Natural killer cell treated with Interleukin-12 subunit alpha and Interleukin-12 subunit beta and Interleukin-15 and Interleukin-18, amount 100 ng/mL, for 72 hours (primary cell): ENCODE results near the gene BRD2. TPM values are rescaled to one million over a fixed set of nuclear protein-coding genes. Genes with fewer than 3 reads are reported as not detected.
A peak's percentile ranks its signal among the peaks of the same experiment; 100 is the strongest.

Source experiments
- ATAC-seq, 2 donors: fragments of 150-1000 bp; cut with Tn5 transposase in 1 of 2; sonication (Bioruptor Pico), chemical (Tn5 transposase) in 1 of 2; 2 replicates each; pipeline ENCODE4 v1.10.0; 2021
- DNase-seq: peaks from one replicate; pipeline ENCODE4 v3.0.0; 2022; ENCODE audit warnings: low spot score
- H3K27ac Mint-ChIP-seq, 2 donors: 1 replicate in 1 of 2; 2 replicates in 1 of 2; pipeline ENCODE4 v1.8.0; 2022; ENCODE audit warnings: mixed read lengths in 2 of 2, mild to moderate bottlenecking in 1 of 2, moderate library complexity in 1 of 2
- H3K27me3 Mint-ChIP-seq, 2 donors: 1 replicate in 1 of 2; 2 replicates in 1 of 2; pipeline ENCODE4 v1.8.0; 2022; ENCODE audit warnings: mixed read lengths in 2 of 2
- H3K36me3 Mint-ChIP-seq: one replicate; pipeline ENCODE4 v1.8.0; 2022; ENCODE audit warnings: mixed read lengths
- H3K4me1 Mint-ChIP-seq, 2 donors: 1 replicate in 1 of 2; 2 replicates in 1 of 2; pipeline ENCODE4 v1.8.0; 2022; ENCODE audit warnings: low read depth in 2 of 2, mixed read lengths in 2 of 2, mild to moderate bottlenecking in 1 of 2
- H3K4me3 Mint-ChIP-seq: one replicate; pipeline ENCODE4 v1.8.0; 2022; ENCODE audit warnings: mixed read lengths
- H3K9me3 Mint-ChIP-seq: 2 replicates; pipeline ENCODE4 v1.8.0; 2022; ENCODE audit warnings: mixed read lengths
- total RNA-seq, 2 donors: library from RNA; stranded (reverse); gene quantifications; one replicate each; pipeline ENCODE4 v1.2.3, GENCODE V29; 2022

The BRD2 gene
- total RNA-seq, 2 donors from 2014 or later = 347 to 352 TPM

DNA sequence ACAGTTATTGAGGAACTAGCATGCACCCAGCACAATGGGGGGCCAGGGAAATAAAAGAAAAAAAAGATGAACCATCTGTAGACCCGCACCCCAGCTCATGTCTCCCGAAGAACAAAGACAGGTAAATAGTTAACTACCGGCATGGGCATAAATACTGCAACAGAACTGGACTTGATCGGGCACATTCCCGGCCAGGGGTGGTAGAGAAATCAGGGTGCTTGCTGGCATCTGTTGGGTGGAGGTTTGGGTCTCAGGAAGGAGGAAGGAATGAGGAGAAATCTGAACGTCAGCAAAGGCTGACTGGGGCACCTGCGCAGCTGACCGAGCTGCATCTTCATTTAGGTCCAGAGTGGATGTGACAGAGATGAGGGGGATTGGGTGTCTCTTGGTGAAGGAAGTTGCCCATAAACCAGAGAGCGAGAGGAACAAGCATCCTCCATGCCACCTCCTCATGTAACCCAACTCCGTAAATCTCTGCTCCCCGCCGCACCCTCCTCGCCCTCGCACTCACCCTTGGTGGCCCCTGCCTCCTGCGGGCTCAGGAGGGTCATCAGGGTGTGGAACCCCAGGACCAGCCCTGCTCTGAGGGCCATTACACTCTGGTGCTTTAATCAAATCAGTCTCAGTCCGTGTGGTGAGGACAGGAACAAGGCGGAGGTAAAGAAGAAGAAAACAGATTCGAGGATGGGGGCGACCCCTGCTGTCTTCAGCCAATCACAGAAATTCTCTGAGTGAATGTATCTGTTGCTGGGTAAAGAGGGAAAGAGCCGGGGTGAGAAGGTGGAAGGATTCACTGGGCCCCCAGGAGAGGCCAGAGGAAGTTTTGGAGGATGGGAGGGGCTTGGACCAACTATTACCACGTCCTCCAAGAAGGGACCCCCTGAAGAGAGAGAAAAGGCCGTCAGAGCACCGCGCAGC lies 40.8 kb downstream of the BRD2 start, which contains the start of gene HLA-DOA:
TSS of gene HLA-DOA (minus strand) at position 648 of the 918 bp plus-strand sequence.
- Mint-ChIP-seq H3K27me3 (peaks cover 0 to 13% of the 10 kb centered on the region in 2 donors), H3K4me1 (peaks cover 9 to 18% of the 10 kb centered on the region in 2 donors), H3K4me3 (peak within 1 kb of the TSS; percentile 87), H3K36me3 (no peaks in the 10 kb centered on the region), H3K9me3 (no peaks in the 10 kb centered on the region), H3K27ac (peak within 1 kb of the TSS; percentile 37 to 48)
- DNase-seq = no peak
- ATAC-seq = peak; percentile 67 to 94

DNA sequence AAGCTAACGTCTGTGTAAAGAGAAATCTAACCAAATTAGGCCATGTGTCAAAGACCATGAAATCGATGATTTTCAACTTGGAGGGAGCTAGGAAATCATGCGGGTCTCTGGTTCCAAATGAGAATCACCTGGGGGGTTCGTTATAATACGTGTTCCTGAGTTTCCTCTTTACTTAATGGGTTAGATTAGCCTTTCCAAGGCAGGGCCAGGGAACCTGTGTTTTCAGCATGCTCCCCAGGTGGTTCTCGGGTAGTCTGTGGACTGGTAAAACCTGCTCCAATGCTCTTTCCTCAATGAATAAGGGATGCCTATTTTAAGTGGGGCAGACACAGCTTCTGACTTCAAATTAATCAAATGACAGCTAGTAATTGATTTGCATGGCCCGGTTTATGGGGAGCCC lies 42.0 kb downstream of the BRD2 start:
- no peak overlapping the region for H3K4me3 Mint-ChIP-seq
- ATAC-seq = no peak
- no peak overlapping the region for H3K27ac Mint-ChIP-seq
- peaks cover 13 to 25% of the 10 kb centered on the region in 2 donors for H3K4me1 Mint-ChIP-seq
- H3K27me3 Mint-ChIP-seq = peaks cover 0 to 13% of the 10 kb centered on the region in 2 donors
- H3K9me3 Mint-ChIP-seq = no peaks in the 10 kb centered on the region
- DNase-seq = no peak
- no peaks in the 10 kb centered on the region for H3K36me3 Mint-ChIP-seq

DNA sequence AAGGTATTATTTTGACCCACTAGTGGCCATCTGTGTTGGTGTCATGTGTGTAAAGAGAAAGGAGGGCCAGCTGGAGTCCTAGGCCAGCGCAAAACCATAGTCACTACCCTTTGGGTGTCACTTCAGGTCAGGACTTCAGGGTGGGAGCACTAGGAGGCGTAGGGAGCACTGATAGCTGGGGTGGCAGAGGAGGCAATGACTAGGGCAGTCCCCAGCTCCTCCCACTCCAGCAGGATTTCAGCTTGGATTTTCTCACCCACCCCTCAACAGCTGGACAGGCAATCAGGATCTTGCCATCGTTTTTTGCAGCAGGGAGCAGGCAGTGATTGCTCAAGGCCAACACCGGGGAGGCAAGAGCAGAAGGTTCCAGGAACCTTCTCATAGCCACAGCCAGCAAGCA lies 45.2 kb downstream of the BRD2 start:
- no peaks in the 10 kb centered on the region for H3K9me3 Mint-ChIP-seq

DNA sequence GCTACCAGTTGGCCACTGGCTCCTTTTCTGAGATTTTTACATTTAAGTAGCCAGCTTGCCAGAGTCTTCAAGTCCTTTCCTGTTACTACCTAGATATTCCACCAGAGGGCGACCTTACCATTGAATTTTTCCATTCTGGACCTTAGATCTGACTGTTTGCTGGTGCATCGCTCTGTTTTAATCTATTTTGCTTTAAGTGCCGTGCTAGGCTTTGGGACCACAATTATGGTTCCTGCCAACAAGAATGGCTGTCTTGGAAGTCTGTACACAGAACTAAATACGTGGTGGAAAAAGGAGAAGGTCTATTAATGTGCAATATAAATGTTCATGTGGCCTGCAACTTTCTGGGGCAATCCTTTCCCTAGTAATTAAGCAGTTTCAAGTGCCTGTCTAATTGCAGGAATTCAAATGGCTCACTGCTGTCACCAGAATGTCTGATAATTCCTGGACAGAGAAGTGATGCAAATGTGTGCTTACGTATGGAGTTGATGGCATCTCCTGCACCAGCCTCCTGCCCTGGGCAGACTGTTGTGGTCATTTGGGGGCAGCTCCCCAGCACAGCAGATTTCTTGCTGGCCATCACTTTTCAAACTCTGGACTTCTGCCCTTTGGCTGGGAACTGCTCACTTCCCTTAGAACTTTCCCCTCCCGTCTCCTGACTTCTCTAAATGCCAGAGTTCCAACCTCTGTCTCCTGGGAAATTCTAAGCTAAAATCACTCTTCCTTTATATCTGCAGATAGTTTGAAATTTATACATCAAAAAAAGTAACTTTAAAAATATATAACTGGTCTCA lies 46.6 kb downstream of the BRD2 start:
- H3K4me3 Mint-ChIP-seq = no peak overlapping the region
- DNase-seq (peak; percentile 76), ATAC-seq (peak; percentile 67 to 68)
- H3K9me3 Mint-ChIP-seq = no peaks in the 10 kb centered on the region
- H3K27ac Mint-ChIP-seq = no peak overlapping the region
- H3K36me3 Mint-ChIP-seq = no peaks in the 10 kb centered on the region
- H3K27me3 Mint-ChIP-seq = peaks cover 0 to 11% of the 10 kb centered on the region in 2 donors
- H3K4me1 Mint-ChIP-seq = peaks cover 25 to 31% of the 10 kb centered on the region in 2 donors

More for the DNA sequence above, 45.2 kb downstream of the BRD2 start:
- DNase-seq (no peak), ATAC-seq (no peak)
- Mint-ChIP-seq H3K4me3 (no peak overlapping the region), H3K36me3 (no peaks in the 10 kb centered on the region), H3K4me1 (peaks cover 22 to 28% of the 10 kb centered on the region in 2 donors), H3K27me3 (peaks cover 0 to 15% of the 10 kb centered on the region in 2 donors), H3K27ac (no peak overlapping the region)

DNA sequence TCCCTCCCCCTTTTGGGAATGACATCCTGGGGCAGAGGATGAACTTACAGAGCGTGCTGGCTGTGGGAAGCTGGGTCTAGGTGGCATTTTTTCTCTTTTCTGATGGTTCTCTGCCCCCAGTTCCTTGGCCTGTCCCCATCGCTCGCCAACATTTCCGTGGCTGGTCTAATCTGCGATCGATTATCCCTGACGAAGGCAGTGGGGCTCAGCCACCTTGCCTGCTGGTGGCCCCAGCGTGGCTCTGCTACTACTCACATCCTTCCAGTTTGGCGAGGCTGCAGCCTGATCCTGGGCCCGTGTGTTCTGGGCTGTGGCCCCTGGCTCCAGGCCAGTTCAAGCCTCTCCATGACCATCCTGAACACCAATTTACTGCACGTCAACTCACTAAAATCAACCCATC lies 47.4 kb downstream of the BRD2 start:
- H3K27me3 Mint-ChIP-seq = peaks cover 0 to 11% of the 10 kb centered on the region in 2 donors
- ATAC-seq (no peak), DNase-seq (no peak)
- no peak overlapping the region for H3K27ac Mint-ChIP-seq
- no peak overlapping the region for H3K4me3 Mint-ChIP-seq
- peaks cover 25 to 32% of the 10 kb centered on the region in 2 donors for H3K4me1 Mint-ChIP-seq
- no peaks in the 10 kb centered on the region for H3K36me3 Mint-ChIP-seq
- H3K9me3 Mint-ChIP-seq = no peaks in the 10 kb centered on the region

DNA sequence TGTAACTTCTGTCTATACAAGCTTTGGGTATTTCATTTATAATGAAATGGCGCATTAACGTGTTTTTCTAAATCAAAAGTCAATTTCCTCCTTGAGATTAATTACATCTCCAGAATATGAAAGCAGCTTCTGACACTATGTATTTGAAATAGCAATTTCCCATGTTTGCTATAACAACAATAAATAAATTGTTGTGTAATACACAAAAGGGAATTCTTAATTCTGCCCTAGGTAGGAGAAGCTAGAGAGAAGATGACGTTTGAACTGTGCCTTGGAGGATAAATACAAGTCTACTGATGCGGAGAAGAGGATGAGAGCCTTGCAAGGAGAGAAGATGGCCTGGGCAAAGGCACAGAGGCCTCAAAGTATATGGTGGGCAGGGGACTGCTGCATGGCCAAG lies 48.6 kb downstream of the BRD2 start:
- Mint-ChIP-seq H3K36me3 (no peaks in the 10 kb centered on the region), H3K4me1 (peaks cover 25 to 32% of the 10 kb centered on the region in 2 donors), H3K27ac (no peak overlapping the region), H3K27me3 (peaks cover 0 to 11% of the 10 kb centered on the region in 2 donors), H3K4me3 (no peak overlapping the region), H3K9me3 (no peaks in the 10 kb centered on the region)
- ATAC-seq (no peak), DNase-seq (no peak)

DNA sequence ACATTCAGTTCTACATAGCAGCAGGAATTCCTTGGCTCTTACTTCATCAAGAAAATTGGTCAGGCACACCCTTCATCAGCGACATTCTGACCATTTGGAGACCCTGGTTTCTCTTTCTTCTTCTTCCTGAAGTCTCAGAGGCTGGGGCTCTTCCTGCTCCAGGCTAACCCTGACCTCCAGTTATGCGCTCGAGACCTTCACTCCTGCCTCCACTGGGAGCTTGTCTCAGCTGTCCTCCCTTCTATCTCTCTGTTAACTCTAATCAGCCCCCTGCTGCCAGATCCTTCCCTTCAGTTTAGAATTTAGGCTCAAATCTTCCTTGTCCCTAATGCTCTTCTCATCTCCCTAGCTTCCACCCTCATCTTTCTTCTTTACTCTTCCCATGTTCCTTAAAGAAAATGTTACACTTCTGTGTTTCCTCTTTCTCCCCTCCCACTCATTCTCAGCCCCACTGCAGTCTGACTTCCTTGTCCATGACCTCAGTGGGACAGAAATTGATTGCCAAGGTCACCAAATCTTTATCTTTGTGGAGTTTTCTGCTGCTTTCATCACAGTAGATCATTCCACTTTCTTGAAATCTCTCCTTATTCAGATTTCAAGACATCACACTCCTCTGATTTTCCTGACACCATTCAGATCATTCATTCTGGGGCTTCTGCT lies 49.4 kb downstream of the BRD2 start:
- DNase-seq = no peak
- peaks cover 25 to 32% of the 10 kb centered on the region in 2 donors for H3K4me1 Mint-ChIP-seq
- no peaks in the 10 kb centered on the region for H3K9me3 Mint-ChIP-seq
- peak overlapping the region; percentile 87 for H3K4me3 Mint-ChIP-seq
- H3K36me3 Mint-ChIP-seq = no peaks in the 10 kb centered on the region
- H3K27ac Mint-ChIP-seq = peak overlapping the region; percentile 62 to 83
- ATAC-seq = no peak
- H3K27me3 Mint-ChIP-seq = peaks cover 0 to 8% of the 10 kb centered on the region in 2 donors

DNA sequence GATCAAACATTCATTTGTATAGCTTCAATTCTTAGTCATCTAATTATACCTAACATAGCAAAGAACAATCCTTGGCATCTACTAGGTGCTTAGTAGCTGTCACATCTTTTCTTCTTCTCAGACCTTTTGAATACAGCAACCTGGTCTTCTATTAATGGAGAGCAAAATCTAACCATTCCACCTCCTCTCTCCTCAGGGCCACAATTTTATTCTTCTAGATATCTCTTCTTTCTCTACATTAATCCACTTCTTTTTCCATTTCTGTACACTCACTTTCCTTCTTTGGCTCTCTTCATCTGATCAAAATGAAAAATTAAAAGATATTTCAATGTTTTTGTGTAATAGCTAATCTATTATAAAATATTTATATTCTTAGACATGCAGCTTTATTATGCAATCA lies 50.0 kb downstream of the BRD2 start:
- Mint-ChIP-seq H3K27me3 (peaks cover 0 to 4% of the 10 kb centered on the region in 2 donors), H3K4me1 (peaks cover 25 to 32% of the 10 kb centered on the region in 2 donors), H3K4me3 (peak overlapping the region; percentile 87), H3K27ac (peak overlapping the region; percentile 62 to 83), H3K9me3 (no peaks in the 10 kb centered on the region), H3K36me3 (no peaks in the 10 kb centered on the region)
- DNase-seq (no peak), ATAC-seq (no peak)

DNA sequence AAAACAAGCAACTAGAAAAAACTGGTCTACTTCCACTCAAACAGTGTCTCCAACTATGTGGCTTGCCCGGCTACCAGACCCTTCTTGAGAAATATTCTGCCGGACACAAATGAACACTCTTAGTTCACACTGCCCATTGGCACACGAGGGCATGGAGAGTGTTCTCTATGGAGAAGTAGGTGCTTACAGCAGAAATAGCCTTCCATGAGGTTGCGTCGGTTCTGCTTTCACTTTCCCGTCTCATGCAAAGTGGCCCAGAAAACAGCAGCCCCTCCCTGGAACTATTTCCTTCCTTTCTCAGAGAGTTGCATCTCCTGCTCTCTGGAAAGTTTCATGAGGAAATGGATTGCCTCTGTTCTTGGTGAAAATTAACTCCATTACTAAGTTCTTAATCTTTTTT lies 50.5 kb downstream of the BRD2 start:
- H3K9me3 Mint-ChIP-seq = no peaks in the 10 kb centered on the region
- peak overlapping the region; percentile 87 for H3K4me3 Mint-ChIP-seq
- peaks cover 25 to 32% of the 10 kb centered on the region in 2 donors for H3K4me1 Mint-ChIP-seq
- no peak for DNase-seq
- peak overlapping the region; percentile 62 to 83 for H3K27ac Mint-ChIP-seq
- H3K36me3 Mint-ChIP-seq = no peaks in the 10 kb centered on the region
- H3K27me3 Mint-ChIP-seq = peaks cover 0 to 2% of the 10 kb centered on the region in 2 donors
- ATAC-seq = peak; percentile 85 to 91

DNA sequence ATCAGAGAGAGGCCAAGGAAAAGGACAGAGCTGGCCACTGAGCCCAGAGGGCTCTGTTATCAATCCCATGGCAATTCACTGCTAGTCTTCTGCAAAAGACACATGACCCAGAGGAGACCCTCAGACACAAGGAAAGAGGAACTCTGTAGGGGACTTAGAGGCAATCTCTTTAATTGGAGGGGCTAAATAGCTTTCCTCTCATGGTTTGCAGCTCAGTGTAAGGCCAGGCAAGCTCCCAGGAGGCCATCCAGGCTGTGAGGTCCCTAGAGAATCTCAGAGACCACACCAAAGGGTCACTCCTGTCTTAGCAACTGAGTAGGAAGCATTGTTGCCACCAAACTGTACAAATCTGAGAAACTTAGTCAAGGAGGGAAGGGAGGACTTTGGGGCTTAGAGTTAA lies 51.0 kb downstream of the BRD2 start:
- Mint-ChIP-seq H3K36me3 (no peaks in the 10 kb centered on the region), H3K4me1 (peaks cover 25 to 32% of the 10 kb centered on the region in 2 donors), H3K27ac (peak overlapping the region; percentile 62 to 83), H3K27me3 (peaks cover 0 to 2% of the 10 kb centered on the region in 2 donors), H3K4me3 (peak overlapping the region; percentile 87), H3K9me3 (no peaks in the 10 kb centered on the region)
- ATAC-seq (no peak), DNase-seq (no peak)

DNA sequence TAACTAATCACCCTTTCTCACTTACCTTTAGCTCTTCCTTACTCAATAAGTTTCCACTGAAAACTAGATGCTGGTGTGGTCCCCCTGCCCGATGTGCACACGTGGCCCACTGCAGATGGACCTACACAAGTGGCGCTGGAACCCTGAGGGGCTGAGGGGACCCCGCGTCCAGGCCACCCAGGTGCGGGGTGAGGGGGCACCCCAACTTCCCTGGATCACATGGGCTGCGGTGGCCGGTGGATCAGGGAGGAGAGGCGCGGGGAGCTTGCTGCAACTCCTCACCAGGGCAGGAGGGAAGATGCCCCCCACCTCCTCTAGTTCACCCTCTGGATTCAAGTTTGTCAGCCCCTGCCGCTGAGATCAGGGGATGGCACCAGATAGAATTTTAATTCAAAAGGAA lies 53.5 kb downstream of the BRD2 start:
- H3K4me1 Mint-ChIP-seq = peaks cover 21 to 26% of the 10 kb centered on the region in 2 donors
- no peak overlapping the region for H3K27ac Mint-ChIP-seq
- no peaks in the 10 kb centered on the region for H3K36me3 Mint-ChIP-seq
- no peak overlapping the region for H3K4me3 Mint-ChIP-seq
- peaks cover 0 to 2% of the 10 kb centered on the region in 2 donors for H3K27me3 Mint-ChIP-seq
- ATAC-seq (no peak), DNase-seq (no peak)
- no peaks in the 10 kb centered on the region for H3K9me3 Mint-ChIP-seq

DNA sequence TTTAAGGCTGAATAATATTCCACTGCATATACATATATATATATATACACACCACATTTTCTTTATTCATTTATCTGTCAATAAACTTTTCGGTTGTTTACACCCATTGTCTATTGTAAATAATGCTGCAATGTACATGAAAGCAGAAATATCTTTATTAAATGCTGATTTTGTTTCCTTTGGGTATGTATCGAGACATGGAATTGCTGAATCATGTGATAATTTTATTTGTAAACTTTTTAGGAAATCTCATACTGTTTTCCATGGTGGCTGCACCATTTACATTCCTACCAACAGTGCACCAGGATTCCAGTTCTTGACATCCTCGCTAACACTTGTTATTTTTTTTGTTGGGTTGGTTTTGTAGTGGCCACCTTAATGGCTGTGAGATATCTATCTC lies 55.1 kb downstream of the BRD2 start:
- no peak for DNase-seq
- Mint-ChIP-seq H3K4me3 (no peak overlapping the region), H3K4me1 (peaks cover 21 to 25% of the 10 kb centered on the region in 2 donors), H3K36me3 (no peaks in the 10 kb centered on the region), H3K9me3 (no peaks in the 10 kb centered on the region), H3K27me3 (peaks cover 0 to 4% of the 10 kb centered on the region in 2 donors), H3K27ac (no peak overlapping the region)
- ATAC-seq = no peak

DNA sequence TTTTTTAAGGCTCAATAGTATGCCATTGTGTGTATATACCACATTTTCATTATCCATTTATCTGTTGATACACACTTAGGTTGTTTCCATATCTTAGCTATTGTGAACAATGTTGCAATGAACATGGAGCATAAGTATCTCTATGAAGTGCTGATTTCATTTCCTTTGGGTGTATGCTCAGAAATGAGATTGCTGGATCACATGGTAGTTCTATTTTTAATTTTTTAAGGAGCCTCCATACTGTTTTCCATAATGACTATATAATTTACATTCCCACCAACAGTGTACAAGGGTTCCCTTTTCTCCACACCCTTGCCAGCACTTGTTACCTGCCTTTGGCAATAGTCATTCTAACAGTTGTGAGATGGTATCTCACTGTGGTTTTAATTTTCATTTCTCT lies 56.1 kb downstream of the BRD2 start:
- H3K27ac Mint-ChIP-seq = no peak overlapping the region
- H3K27me3 Mint-ChIP-seq = peaks cover 0 to 8% of the 10 kb centered on the region in 2 donors
- DNase-seq (no peak), ATAC-seq (no peak)
- no peaks in the 10 kb centered on the region for H3K36me3 Mint-ChIP-seq
- H3K4me1 Mint-ChIP-seq = peaks cover 16 to 24% of the 10 kb centered on the region in 2 donors
- no peaks in the 10 kb centered on the region for H3K9me3 Mint-ChIP-seq
- no peak overlapping the region for H3K4me3 Mint-ChIP-seq
